ENCODE results near the gene FABP7.

Gene FABP7

GRCh38 chr6:122817766-122818165 is 38.2 kb downstream of the FABP7 start:
- no peak overlapping the region for H3K4me2 ChIP-seq (ENCODE audit: low read length)
- no peak overlapping the region for H3K9ac ChIP-seq
- H3K79me2 ChIP-seq = no peaks in the 10 kb centered on the region
- no peaks in the 10 kb centered on the region for H3K36me3 ChIP-seq (ENCODE audit: control insufficient read depth, insufficient read depth, low read length)
- H3K27me3 ChIP-seq (ENCODE audit: control insufficient read depth, insufficient read depth, low read length) = no peaks in the 10 kb centered on the region
- H3K4me1 ChIP-seq = no peaks in the 10 kb centered on the region
- no peak overlapping the region for H2AFZ ChIP-seq
- H3K9me3 ChIP-seq (ENCODE audit: control insufficient read depth, low read length) = no peaks in the 10 kb centered on the region
- H3K4me3 ChIP-seq (ENCODE audit: low read depth, low read length) = no peak overlapping the region
- no peak overlapping the region for H3K27ac ChIP-seq
- no peak for TF ChIP-seq CTCF (IDR thresholded peaks at IDR 0.05)

DNA sequence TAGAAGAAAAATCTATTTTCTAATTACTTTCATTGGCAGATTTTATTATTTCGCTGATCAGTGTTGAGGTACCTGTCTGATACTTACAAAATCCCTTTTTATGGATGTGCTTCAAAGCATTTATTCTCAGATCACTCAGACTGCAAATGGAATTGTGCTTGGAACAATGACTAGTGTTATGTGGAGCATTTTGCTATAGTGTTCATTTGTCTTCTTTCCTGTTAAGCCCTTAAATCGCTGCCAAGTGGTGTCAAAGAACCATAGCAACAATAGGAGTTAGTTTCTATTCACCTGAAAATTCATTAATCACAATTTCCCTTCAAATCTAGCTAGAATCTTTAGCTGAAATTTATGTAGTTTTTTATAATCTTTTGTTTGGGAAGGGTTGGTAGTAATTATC is 39.4 kb downstream of the FABP7 start:
- no peak overlapping the region for H3K4me3 ChIP-seq (ENCODE audit: low read depth, low read length)
- H3K4me2 ChIP-seq (ENCODE audit: low read length) = no peak overlapping the region
- no peak overlapping the region for H3K27ac ChIP-seq
- H3K9ac ChIP-seq = no peak overlapping the region
- no peak overlapping the region for H2AFZ ChIP-seq
- H3K36me3 ChIP-seq (ENCODE audit: control insufficient read depth, insufficient read depth, low read length) = no peaks in the 10 kb centered on the region
- no peaks in the 10 kb centered on the region for H3K4me1 ChIP-seq
- no peaks in the 10 kb centered on the region for H3K79me2 ChIP-seq
- H3K9me3 ChIP-seq (ENCODE audit: control insufficient read depth, low read length) = no peaks in the 10 kb centered on the region
- TF ChIP-seq CTCF (IDR thresholded peaks at IDR 0.05) = no peak
- H3K27me3 ChIP-seq (ENCODE audit: control insufficient read depth, insufficient read depth, low read length) = no peaks in the 10 kb centered on the region

GRCh38 chr6:122821095-122821494 is 41.6 kb downstream of the FABP7 start:
- H2AFZ ChIP-seq = no peak overlapping the region
- no peaks in the 10 kb centered on the region for H3K36me3 ChIP-seq (ENCODE audit: control insufficient read depth, insufficient read depth, low read length)
- H3K9me3 ChIP-seq (ENCODE audit: control insufficient read depth, low read length) = no peaks in the 10 kb centered on the region
- H3K4me1 ChIP-seq = no peaks in the 10 kb centered on the region
- H3K27me3 ChIP-seq (ENCODE audit: control insufficient read depth, insufficient read depth, low read length) = no peaks in the 10 kb centered on the region
- H3K27ac ChIP-seq = no peak overlapping the region
- no peak overlapping the region for H3K4me2 ChIP-seq (ENCODE audit: low read length)
- H3K9ac ChIP-seq = no peak overlapping the region
- no peaks in the 10 kb centered on the region for H3K79me2 ChIP-seq
- no peak overlapping the region for H3K4me3 ChIP-seq (ENCODE audit: low read depth, low read length)
- TF ChIP-seq CTCF (IDR thresholded peaks at IDR 0.05) = no peak

GRCh38 chr6:122825163-122825562 is 45.6 kb downstream of the FABP7 start:
- Histone ChIP-seq H3K4me1 (no peaks in the 10 kb centered on the region), H3K4me3 (ENCODE audit: low read depth, low read length) (no peak overlapping the region), H3K9me3 (ENCODE audit: control insufficient read depth, low read length) (no peaks in the 10 kb centered on the region), H3K27ac (no peak overlapping the region), H3K27me3 (ENCODE audit: control insufficient read depth, insufficient read depth, low read length) (no peaks in the 10 kb centered on the region), H3K79me2 (no peaks in the 10 kb centered on the region), H3K36me3 (ENCODE audit: control insufficient read depth, insufficient read depth, low read length) (no peaks in the 10 kb centered on the region), H3K4me2 (ENCODE audit: low read length) (no peak overlapping the region), H3K9ac (no peak overlapping the region), H2AFZ (no peak overlapping the region)
- TF ChIP-seq CTCF (IDR thresholded peaks at IDR 0.05) = no peak

GRCh38 chr6:122829456-122829855 is 49.9 kb downstream of the FABP7 start:
- H3K4me2 ChIP-seq (ENCODE audit: low read length) = no peak overlapping the region
- H3K9me3 ChIP-seq (ENCODE audit: control insufficient read depth, low read length) = no peaks in the 10 kb centered on the region
- no peaks in the 10 kb centered on the region for H3K4me1 ChIP-seq
- no peak overlapping the region for H3K27ac ChIP-seq
- H3K79me2 ChIP-seq = no peaks in the 10 kb centered on the region
- no peak overlapping the region for H2AFZ ChIP-seq
- TF ChIP-seq CTCF (IDR thresholded peaks at IDR 0.05) = no peak
- H3K4me3 ChIP-seq (ENCODE audit: low read depth, low read length) = no peak overlapping the region
- H3K27me3 ChIP-seq (ENCODE audit: control insufficient read depth, insufficient read depth, low read length) = no peaks in the 10 kb centered on the region
- H3K36me3 ChIP-seq (ENCODE audit: control insufficient read depth, insufficient read depth, low read length) = no peaks in the 10 kb centered on the region
- no peak overlapping the region for H3K9ac ChIP-seq

All from parathyroid adenoma (tissue), 2 donors.